Stimulated activated CD4-positive, alpha-beta T cell treated with anti-CD3 and anti-CD28 coated beads, TNF-alpha, amount 100 ng/mL, for 1 hour (primary cell): ENCODE measurements around the gene PDZD11.
"Not testable (repeated sequence)": the region's sequence is repeated elsewhere in the genome, so short reads cannot be mapped to it uniquely, and the experiment has no call there.

ENCODE experiments used
- DNase-seq, 3 donors: peaks; one replicate each; pipeline ENCODE4 v3.0.0-alpha.2; 2020; ENCODE audit warnings: low read depth in 3 of 3, low spot score in 1 of 3

Gene PDZD11

GRCh38 chrX:70289793-70290770 lies at the start of gene PDZD11, which contains the start of gene KIF4A:
PDZD11 (minus strand) TSS chrX:70289927; CDS start chrX:70289341, 586 bp downstream.
KIF4A (plus strand) TSS chrX:70290104; CDS start chrX:70290459, 355 bp downstream.
- DNase-seq, result peak; percentile 21 to 51 (median 38)

GRCh38 chrX:70338290-70338689 lies 48.6 kb upstream of the PDZD11 start:
- no peak for DNase-seq

GRCh38 chrX:70336767-70337166 lies 47.0 kb upstream of the PDZD11 start:
- no peak for DNase-seq

GRCh38 chrX:70332600-70332999 lies 42.9 kb upstream of the PDZD11 start:
- no peak for DNase-seq

GRCh38 chrX:70331161-70331560 lies 41.4 kb upstream of the PDZD11 start:
- no peak for DNase-seq

GRCh38 chrX:70324326-70324725 lies 34.6 kb upstream of the PDZD11 start:
- no peak for DNase-seq

GRCh38 chrX:70323628-70324027 lies 33.9 kb upstream of the PDZD11 start:
- not testable (repeated sequence) for DNase-seq

- DNase-seq, result no peak
Observed at GRCh38 chrX:70322784-70323183, 33.1 kb upstream of the PDZD11 start.

GRCh38 chrX:70313503-70313902 lies 23.8 kb upstream of the PDZD11 start:
- DNase-seq, result no peak

- no peak for DNase-seq
Observed at GRCh38 chrX:70301716-70302115, 12.0 kb upstream of the PDZD11 start.

GRCh38 chrX:70293621-70294020 lies 3.9 kb upstream of the PDZD11 start:
- no peak for DNase-seq

- no peak for DNase-seq
Observed at GRCh38 chrX:70292788-70293187, 3.1 kb upstream of the PDZD11 start.

GRCh38 chrX:70289168-70289792 lies 447 bp downstream of the PDZD11 start:
- DNase-seq, result no peak

GRCh38 chrX:70281951-70282350 lies 7.8 kb downstream of the PDZD11 start, which contains the start of gene RAB41:
RAB41 (plus strand) TSS chrX:70282172; CDS start chrX:70282218, 46 bp downstream.
- no peak for DNase-seq

GRCh38 chrX:70280573-70280972 lies 9.2 kb downstream of the PDZD11 start:
- DNase-seq, result no peak

GRCh38 chrX:70279081-70279480 lies 10.6 kb downstream of the PDZD11 start:
- DNase-seq, result no peak

GRCh38 chrX:70274029-70274428 lies 15.7 kb downstream of the PDZD11 start:
- not testable (repeated sequence) for DNase-seq

GRCh38 chrX:70268034-70268433 lies 21.7 kb downstream of the PDZD11 start, which contains the start of gene ARR3:
ARR3 (plus strand) TSS chrX:70268334; CDS start chrX:70269386, 1,052 bp downstream.
- DNase-seq, result no peak

GRCh38 chrX:70264784-70265183 lies 24.9 kb downstream of the PDZD11 start:
- DNase-seq, result no peak

GRCh38 chrX:70262952-70263567 lies 26.7 kb downstream of the PDZD11 start:
- DNase-seq, result peak in 1 of 3 donors; percentile 3

- DNase-seq, result no peak
Observed at GRCh38 chrX:70260104-70260503, 29.6 kb downstream of the PDZD11 start, which contains the start of gene P2RY4. P2RY4 (minus strand) TSS chrX:70260204; CDS start chrX:70259624, 580 bp downstream.
